ENCODE measurements around the gene MRPL20. TPM values are rescaled to one million over a fixed set of nuclear protein-coding genes. Genes with fewer than 3 reads are reported as not detected.

Gene MRPL20
- total RNA-seq, 4 donors from 2014 or later: 87.9 to 222 (median 116) TPM

DNA sequence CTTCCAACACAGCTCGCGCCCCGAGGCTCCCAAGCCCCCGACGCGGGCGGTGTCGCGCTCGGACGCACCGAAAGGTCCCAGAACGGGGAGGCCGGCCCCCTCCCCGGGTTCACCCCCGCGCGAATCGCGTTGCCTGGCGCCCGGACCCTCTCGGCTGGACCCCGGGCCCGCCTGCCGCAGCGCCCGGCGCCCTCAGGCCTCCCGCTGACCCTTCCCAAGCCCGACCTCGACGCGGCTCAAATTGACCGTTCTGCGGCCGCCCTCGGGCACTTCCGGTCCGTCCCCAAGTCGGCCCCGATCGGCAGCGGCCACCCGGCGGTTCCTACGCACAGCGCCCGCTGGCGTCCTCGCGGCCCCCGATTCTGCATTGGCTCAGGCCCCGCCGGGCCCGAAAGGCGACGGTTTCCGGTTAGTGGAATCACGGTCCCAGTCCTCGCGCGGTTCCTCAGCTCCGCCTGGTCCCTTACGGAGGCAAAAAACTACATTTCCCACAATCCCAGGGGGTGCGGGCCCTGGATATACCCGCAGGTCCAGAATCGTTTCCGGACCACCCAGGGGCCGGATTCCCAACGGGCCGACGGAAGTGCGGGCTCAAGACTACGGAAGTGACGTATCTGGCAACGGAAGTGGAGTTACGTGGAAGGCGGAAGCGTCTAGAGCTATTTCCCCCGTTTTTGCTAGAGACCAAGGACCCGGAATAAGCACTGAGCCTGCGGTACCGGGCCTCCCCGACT, 32.0 kb downstream of the MRPL20 start, which contains the start of gene AURKAIP1:
AURKAIP1 (minus strand) TSS at position 279 of the 734 bp plus-strand sequence. CDS start 451 bp downstream, outside the sequence.
- TF ChIP-seq, protein P1, sequence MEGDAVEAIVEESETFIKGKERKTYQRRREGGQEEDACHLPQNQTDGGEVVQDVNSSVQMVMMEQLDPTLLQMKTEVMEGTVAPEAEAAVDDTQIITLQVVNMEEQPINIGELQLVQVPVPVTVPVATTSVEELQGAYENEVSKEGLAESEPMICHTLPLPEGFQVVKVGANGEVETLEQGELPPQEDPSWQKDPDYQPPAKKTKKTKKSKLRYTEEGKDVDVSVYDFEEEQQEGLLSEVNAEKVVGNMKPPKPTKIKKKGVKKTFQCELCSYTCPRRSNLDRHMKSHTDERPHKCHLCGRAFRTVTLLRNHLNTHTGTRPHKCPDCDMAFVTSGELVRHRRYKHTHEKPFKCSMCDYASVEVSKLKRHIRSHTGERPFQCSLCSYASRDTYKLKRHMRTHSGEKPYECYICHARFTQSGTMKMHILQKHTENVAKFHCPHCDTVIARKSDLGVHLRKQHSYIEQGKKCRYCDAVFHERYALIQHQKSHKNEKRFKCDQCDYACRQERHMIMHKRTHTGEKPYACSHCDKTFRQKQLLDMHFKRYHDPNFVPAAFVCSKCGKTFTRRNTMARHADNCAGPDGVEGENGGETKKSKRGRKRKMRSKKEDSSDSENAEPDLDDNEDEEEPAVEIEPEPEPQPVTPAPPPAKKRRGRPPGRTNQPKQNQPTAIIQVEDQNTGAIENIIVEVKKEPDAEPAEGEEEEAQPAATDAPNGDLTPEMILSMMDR (IDR thresholded peaks at IDR 0.05; ENCODE audit: low read depth): no peak

DNA sequence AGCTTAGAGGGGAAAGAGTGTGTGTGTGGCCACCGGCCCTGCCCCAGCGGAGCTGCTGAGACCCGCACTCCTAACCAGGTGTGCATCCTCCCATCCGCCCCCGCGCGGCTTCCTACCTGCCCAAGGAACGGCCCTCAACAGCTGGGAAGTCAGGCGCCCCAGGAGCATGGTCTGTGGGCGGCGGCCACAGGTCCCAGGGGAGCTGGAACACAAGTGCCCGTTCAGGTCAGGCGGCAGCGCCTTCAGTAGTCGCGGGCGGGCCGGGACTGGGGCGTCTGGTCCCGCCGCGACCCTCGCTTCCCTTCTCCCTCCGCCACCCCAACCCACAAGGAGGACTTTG, 32.5 kb downstream of the MRPL20 start:
- TF ChIP-seq, protein P1 (IDR thresholded peaks at IDR 0.05; ENCODE audit: low read depth): no peak

DNA sequence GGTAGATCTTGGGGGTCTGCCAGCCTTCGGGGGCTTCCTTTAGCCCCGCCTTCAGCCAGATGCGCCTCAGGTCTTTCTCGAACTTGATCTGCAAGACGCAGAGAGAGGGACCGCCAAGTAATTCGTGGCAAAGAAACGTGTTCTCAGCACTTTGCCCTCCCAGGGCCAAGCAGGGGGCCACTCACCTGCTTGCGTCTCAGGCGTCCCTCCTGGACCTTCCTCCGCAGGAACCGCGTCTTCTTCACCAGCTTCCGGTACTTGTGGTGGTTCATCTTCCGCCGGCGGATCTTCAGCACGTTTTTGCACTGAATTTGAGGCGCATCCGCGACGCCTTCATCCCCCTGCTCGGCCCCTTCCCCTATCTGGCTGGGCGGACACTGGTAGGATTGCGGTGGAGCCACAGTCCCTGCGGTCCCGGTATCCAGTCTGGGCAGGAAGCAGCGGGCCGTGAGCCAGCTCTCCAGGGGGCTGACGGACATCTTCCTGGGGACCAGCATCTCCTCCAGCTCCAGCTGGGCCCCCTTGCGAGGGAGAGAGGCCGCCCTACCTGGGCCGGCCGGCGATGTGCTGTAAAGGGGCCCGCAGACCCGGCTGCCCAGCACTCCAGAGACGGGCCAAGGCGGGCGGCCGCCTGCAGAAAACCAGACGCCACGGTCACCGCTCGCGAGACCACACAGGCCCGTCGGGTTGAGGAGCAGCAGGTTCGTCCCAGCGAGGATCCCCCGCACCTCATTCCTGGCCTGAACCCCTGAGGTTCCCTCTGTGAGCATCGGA, 33.1 kb downstream of the MRPL20 start:
- TF ChIP-seq, protein P1 (IDR thresholded peaks at IDR 0.05; ENCODE audit: low read depth): no peak

DNA sequence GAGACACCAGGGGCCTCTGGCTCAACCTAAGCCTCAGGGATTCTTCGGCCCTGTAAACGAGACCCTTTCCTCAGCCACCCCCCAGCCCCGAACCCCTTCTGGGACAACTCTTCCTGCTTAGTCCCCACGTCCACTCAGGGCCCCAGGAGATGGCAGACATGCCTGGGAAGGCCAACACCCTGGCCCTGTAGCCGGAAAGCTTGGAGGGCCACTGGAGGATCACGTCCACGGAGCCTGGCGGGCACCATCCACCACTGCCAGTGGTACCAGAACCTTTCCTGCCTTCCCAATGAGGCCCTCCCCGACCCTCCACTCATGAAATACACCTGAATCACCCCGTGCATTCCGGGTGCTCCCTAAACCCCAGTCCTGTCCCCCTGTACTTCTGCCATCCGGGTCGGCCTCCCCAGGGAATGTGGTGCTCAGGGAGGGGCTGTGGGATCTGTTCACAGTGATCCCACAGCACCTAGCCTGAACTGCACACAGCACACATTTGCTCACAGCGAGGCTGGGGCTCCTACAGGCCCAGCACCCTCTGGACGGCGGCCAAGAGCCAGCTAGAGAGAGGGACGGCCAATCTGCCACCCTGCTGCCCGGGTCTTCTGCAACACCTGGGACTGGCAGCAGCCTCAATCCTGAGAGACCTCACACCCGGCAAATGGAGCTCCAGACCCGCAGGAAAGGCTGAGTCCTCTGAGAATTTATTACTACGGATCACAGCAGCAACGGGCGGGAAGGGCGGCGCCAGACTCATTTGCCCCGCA, 33.9 kb downstream of the MRPL20 start:
- TF ChIP-seq, protein P1 (IDR thresholded peaks at IDR 0.05; ENCODE audit: low read depth): no peak

DNA sequence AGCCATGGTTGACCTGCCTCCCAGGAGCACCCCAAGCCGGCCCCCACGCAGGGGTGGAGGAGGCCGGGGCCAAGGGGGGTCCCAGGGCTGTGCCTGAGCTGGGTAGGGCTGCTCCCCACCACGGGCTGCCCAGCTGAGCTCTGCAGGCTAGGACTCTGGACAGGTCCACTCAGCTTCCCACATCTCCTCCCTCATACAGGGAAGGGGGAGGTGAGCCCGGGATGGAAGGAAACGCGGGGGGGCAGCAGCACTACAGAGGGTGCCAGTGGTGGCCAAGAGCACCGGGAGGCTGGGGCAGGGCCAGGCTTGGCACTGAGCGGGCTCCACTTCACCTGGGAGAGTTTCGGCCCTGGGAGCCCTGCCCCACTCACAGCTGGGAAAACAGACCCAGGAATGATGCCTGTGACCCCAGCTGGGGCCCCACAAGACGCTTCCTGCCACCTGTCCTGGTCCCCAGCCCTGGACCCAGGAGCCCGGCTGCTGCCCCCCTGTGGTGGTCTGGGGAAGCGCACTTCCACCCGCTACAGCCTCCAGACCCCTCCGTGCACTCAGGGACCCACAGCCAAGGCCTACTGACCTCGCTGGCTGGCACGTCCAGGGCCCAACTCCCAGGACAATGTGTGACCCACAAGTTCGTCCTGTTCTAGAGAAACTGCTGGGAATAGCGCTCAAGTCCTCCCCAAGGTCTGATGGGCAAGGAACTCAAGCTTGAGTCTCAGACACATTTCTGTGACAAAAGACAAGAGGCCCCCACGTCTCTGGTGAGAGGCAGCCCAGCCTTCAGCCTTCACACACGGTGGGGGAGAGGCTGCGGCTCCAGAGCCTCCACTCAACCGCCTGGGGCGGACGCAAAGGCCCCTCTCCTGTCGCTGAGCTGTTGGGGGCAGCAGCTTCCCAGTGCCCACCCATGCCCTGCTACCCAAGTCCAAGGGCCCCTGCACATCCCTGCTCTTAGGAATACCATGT, 35.1 kb downstream of the MRPL20 start:
- TF ChIP-seq, protein P1 (IDR thresholded peaks at IDR 0.05; ENCODE audit: low read depth): no peak

DNA sequence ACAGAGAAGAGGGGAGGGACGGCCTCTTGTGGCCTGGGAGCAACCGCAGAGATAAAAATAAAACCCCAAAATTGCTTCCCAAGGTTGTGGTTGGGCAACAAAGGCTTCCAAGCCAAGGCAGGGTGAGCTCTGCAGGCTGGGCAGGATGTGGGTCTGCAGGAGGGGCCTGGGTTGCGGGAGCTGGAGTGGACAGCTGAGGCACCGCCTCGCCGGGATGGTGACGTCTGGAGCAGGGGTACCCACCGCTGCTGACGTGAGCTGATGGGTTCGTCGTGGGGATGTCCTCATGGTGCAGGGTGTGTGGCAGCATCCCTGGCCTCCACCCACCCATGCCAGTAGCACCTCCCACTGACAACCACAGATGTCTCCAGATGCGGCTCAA, 35.7 kb downstream of the MRPL20 start:
- TF ChIP-seq, protein P1 (IDR thresholded peaks at IDR 0.05; ENCODE audit: low read depth): no peak
